Measurements from ENCODE around the gene DOCK9.
"Not testable (repeated sequence)": the region's sequence is repeated elsewhere in the genome, so short reads cannot be mapped to it uniquely, and the experiment has no call there.

Gene DOCK9

DNA sequence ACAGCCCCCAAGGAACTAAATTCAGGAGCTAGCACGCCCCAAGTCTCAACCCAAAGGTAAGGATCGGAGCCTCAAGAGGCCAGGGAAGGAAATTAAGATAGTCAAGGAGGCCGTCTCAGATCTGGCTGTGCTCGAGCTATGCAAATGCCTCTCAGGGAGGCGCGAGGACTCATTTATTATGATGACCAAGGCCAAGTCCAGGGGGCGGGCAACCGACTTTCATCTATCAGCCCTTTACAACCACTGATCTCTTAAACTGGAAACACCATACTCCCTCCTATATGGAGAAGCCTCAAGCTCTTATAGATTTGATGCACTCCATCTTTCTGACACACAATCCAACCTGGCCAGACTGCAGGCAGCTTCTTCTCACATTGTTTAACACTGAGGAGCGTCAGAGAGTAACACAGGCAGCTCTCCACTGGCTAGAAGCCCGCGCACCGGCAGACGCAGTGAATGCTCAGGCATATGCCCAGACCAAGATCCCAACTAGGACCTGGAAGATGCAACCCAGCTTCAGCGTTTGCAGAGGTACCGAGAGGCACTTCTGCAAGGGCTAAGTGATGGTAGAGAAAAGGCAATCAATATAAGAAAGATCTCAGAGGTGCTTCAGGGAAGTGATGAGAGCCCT, 215.8 kb downstream of the DOCK9 start:
- no peak for DNase-seq

DNA sequence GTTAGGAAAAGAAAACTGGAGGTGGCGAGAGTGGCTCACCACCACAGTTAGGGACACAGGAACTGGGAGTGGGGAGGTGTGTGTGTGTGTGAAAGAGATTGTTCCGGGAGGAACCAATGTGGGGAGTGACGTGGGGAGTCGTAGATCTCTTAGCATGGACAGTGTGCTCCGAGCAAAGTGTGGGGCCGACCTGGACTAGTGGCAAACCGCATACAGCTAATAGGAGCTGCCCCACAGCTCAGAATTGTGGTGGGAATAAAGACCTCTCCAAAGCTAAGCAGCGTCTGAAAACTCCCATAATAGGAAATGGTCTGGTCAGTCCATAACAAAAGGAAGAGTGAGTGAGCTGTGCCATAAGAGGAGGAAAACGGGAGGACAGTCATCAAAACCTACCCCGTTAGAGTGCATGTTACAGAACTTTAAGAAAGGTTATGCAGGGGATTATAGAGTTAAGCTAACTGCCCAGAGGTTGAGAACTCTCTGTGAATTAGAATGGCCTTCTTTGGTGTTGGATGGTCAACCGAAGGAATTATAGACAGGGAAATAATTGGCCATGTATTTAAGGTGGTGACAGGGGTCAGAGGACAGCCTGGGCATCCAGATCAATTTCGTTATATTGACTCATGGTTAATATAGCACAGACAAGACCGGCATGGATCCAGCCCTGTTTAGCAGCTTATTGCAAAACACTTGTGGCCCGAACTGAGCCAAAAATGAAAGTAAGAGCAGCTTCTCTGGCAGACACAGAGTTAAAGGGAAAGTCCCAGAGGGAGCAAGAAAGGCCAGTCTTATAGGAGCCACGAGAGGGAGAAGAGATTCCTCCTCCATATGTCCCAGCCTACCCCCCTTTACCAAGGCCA, 216.5 kb downstream of the DOCK9 start:
- peak; percentile 84 for DNase-seq

DNA sequence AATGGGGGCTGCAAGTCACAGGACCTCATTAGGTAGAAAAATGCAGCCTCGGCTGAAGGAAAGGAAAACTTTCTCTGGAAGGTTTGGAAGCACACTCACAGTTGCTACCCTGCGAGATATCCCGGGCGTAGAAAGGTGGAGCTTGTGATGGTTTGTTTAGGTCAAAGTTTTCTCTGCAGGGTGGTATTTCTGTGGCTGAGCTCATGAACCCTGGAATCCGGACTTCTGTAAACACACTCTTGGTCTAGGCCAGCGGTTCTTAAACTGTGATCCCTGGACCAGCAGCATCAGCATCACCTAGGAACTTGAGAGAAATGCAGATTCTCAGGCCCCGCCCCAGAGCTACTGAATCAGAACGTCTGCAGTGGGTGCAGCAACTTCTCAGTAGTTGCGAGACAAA, 222.1 kb downstream of the DOCK9 start:
- DNase-seq, result no peak

DNA sequence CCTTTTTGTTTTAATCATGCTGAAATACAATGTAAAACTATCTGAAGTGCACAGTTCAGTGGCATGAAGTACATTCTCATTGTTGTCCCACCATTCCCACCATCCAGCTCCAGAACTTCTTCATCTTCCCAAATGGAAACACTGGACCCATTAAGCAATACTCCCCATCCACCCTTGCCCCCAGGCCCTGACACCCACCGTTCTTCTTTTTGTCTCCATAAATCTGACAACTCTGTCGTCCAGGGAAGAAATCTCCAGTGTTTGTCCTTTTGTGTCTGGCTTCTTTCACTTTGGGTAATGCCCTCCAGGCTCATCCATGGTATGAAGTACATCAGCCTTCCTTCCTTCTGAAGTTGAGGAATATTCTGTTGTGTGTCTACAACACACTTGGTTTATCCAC, 222.7 kb downstream of the DOCK9 start:
- DNase-seq, result no peak

DNA sequence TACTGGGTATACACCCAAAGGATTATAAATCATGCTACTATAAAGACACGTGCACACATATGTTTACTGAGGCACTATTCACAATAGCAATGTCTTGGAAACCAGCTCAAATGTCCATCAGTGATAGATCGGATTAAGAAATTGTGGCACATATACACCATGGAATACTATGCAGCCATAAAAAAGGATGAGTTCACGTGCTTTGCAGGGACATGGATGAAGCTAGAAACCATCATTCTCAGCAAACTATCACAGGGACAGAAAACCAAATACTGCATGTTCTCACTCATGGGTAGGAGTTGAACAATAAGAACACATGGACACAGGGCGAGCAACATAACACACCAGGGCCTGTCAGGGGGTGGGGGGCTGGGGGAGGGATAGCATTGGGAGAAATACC, 223.4 kb downstream of the DOCK9 start:
- DNase-seq, result not testable (repeated sequence)

DNA sequence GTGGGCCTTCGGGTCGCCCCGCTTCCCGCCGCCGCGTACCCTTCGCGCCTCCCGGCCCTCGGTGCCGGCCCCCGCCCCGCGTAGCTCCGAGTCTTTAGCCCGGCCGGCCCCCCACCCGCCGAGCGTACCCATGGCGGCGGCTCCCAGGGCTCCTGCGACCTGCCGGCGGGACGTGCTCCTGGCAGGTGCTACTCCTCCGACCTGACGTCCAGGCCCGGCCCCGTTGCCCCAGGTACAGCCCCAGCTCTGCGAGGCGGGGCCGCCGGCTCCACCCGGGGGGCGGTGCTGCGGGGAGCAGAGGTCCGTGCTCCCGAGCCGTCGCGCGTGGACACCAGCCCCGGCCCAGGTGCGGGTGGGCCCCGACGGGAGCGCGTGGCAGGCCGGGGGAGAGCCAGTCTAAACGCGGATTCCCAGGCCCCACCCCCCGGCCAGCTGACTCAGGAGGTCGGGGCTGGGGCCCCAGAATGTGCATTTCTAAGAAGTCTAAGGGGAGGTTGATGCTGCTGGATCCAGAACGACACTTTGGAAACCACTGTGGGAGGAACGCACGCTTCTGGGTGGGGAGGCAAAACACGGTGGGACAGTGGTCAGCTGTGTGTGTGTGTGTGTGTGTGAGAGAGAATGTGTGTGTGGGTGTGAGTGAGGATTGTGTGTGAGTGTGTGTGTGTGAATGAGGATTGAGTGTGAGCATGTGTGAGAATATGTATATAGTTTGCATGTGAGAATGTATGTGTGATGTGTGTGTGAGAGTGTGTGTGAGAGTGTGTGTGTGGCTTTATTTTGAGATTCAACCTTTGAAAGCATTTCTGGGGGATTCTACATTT, 225.2 kb downstream of the DOCK9 start, which contains the start of gene SLC15A1:
Gene SLC15A1, minus strand, starts transcription at position 206 of the 824 bp plus-strand sequence. Its CDS starts 74 bp downstream, at position 132.
- no peak for DNase-seq

DNA sequence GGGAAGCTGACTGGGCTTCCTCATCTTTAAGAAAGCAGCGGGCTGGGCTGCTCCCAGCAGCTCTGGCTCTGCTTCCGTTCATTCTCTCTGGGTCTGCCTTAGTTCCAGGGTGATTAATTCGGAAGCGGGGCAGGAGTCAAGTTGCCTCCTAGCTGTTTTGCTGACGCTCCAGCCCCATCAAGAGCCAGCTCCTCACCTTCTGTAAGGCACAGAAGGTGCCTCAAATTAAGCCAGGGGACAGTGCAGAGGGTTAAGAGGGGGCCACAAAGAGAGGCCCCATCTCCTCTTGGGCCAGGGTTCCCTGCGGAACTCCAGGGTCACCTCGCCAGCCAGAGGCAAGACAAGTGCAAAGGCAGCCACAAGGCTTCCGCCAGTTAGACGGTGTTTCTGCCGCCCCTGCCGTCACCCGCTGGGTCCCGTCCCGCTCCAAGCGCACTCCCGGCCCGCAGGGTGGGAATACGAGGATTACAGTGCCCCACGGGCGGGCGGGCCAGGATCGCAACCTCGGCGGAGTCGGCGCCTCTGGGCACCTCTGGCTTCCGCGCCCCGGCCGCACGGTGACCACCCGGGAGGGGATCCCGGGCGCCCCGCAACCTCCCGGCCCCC, 225.9 kb downstream of the DOCK9 start:
- DNase-seq, result no peak

DNA sequence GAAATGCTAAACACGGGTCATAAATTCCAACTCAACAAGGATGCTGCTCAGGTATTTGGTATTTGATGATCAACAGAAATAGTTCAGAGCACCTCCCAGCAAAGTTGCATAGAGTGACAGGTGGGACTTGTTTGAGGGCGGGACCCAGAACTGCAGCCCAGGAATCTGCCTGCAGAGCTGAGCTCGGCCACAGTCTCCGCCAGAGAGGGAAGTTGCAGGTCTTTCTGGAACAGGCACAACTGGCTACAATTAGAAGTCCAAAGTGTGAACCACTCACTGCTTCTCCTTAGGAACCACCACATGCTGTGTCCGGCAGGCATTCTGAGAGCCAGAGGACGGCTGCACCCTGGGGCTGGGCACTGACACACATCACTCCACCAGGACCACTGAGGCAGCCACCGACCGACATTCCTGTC, 226.5 kb downstream of the DOCK9 start:
- DNase-seq, result no peak

DNA sequence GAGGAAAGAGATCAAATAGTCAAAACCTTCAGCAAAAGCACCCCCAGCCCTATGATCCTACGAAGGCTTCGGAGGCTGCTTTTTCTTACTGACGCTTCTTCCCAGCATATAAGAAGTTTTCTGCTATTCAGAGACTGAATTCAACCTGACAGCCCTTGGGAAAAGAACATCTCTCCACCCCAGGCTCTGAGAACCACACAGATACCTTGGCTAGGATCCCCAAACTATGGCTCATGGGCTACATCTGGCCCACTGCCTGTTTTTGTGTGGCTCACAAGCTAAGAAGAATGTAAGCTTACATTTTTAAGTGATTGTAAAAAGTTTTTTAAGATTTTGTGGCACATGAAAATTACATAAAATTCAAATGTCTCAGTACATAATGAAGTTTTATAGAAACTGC, 228.4 kb downstream of the DOCK9 start:
- no peak for DNase-seq

DNA sequence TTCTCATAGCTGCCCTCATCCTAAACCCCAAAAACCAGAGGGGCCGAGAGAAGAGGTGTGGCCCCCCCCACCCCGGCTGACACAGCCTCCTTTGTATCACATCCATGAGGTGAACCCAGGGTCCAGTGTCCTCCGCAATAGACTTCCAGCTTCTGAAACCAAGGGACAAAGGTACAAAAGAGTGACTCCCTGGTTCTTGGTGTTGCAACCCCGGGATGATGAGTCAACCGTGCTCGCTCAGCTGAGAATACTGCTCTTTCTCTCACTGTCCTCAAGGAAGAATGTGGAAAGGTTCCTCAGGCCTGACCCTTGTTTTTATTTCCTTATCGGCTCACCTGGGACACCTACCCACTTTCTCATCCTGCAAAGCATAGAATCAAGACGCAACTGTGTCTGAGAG, 230.9 kb downstream of the DOCK9 start:
- DNase-seq, result no peak
